Neutrophil (primary cell): ENCODE measurements around the gene LAMC3.

Source experiments
- H3K27ac ChIP-seq: fragments of 200-600 bp; sonication (generic); 2 replicates; pipeline ENCODE4 v1.5.1; 2016; ENCODE audit warnings: mild to moderate bottlenecking, moderate library complexity
- H3K27me3 ChIP-seq: fragments of 200-600 bp; sonication (generic); 2 replicates; pipeline ENCODE4 v1.6.0; 2016; ENCODE audit warnings: mild to moderate bottlenecking
- H3K36me3 ChIP-seq: fragments of 200-600 bp; sonication (generic); 2 replicates; pipeline ENCODE4 v1.5.1; 2017
- H3K4me1 ChIP-seq, 2 experiments: fragments of 200-600 bp in 1 of 2; sonication (generic) in 1 of 2; 1 replicate in 1 of 2; 2 replicates in 1 of 2; pipeline versions ENCODE4 v1.5.1 to v1.6.1; 2013 to 2016; ENCODE audit warnings: low read depth in 1 of 2, low read length in 1 of 2, mild to moderate bottlenecking in 1 of 2, moderate library complexity in 1 of 2; ENCODE audit not compliant: control insufficient read depth in 1 of 2, insufficient read depth in 1 of 2
- H3K4me3 ChIP-seq, 2 experiments: fragments of 200-600 bp in 1 of 2; sonication (generic) in 1 of 2; 1 replicate in 1 of 2; 2 replicates in 1 of 2; pipeline ENCODE4 v1.5.1; 2013 to 2016; ENCODE audit warnings: low read depth in 1 of 2, low read length in 1 of 2, mild to moderate bottlenecking in 1 of 2, moderate library complexity in 1 of 2
- H3K9me3 ChIP-seq: fragments of 200-600 bp; sonication (generic); 2 replicates; pipeline ENCODE4 v1.5.1; 2016
- CTCF ChIP-seq: fragments of 200-600 bp; sonication (generic); IDR thresholded peaks from 2 replicates; pipeline ENCODE4 v1.5.1; 2016; ENCODE audit warnings: antibody characterized with exemption

Gene LAMC3

DNA sequence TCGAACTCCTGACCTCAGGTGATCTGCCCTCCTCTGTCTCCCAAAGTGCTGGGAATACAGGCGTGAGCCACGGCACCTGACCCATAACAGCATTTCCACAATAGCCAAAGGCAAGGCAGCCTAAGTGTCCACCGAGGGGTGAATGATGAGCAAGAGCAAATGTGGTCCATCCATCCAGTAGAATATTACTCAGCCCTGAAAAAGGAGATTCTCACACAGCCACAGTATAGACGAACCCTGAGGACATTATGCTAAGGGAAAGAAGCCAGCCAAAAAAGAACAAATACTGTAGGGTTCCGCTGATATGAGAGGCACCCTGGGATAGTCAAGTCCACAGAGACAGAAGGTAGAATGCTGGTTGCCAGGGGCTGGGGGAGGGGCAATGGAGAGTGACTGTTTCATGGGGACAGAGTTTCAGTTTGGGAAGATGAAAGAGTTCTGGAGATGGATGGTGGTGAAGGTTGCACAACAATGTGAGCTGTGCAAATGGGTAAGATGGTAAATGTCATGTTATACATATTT lies 7.0 kb downstream of the LAMC3 start:
- H3K27me3 ChIP-seq, result peaks cover 31% of the 10 kb centered on the region
- H3K36me3 ChIP-seq, result no peaks in the 10 kb centered on the region
- H3K4me3 ChIP-seq, result no peak overlapping the region
- TF ChIP-seq CTCF, result no peak
- H3K27ac ChIP-seq, result no peak overlapping the region
- H3K9me3 ChIP-seq, result no peaks in the 10 kb centered on the region
- H3K4me1 ChIP-seq, result no peaks in the 10 kb centered on the region

DNA sequence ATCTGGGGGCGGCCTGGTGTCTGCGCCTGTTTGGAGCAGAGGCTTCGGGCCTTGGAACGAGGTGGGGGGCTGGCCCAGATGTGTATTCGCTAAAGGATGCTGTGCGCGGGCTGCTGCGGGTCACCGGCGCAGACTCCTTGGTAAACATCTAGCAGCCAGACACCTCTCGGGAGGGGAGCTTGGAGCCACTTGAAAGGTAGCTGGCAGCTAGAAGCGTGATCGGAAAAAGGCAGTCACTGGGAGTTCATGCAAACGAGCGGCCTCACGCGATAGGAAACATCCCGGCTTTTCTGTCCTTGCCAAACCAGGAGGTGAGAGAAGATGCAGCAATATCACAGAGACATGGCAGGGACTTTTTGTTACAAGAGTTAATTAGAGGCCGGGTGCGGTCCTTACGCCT lies 8.1 kb downstream of the LAMC3 start:
- no peak for TF ChIP-seq CTCF
- Histone ChIP-seq H3K4me1 (no peaks in the 10 kb centered on the region), H3K27ac (no peak overlapping the region), H3K36me3 (no peaks in the 10 kb centered on the region), H3K4me3 (no peak overlapping the region), H3K9me3 (no peaks in the 10 kb centered on the region), H3K27me3 (peaks cover 22% of the 10 kb centered on the region)

GRCh38 chr9:131018621-131019020 lies 9.6 kb downstream of the LAMC3 start:
- no peak for TF ChIP-seq CTCF
- H3K36me3 ChIP-seq, result no peaks in the 10 kb centered on the region
- no peaks in the 10 kb centered on the region for H3K9me3 ChIP-seq
- H3K4me1 ChIP-seq, result no peaks in the 10 kb centered on the region
- peaks cover 12% of the 10 kb centered on the region for H3K27me3 ChIP-seq
- H3K4me3 ChIP-seq, result no peak overlapping the region
- no peak overlapping the region for H3K27ac ChIP-seq

DNA sequence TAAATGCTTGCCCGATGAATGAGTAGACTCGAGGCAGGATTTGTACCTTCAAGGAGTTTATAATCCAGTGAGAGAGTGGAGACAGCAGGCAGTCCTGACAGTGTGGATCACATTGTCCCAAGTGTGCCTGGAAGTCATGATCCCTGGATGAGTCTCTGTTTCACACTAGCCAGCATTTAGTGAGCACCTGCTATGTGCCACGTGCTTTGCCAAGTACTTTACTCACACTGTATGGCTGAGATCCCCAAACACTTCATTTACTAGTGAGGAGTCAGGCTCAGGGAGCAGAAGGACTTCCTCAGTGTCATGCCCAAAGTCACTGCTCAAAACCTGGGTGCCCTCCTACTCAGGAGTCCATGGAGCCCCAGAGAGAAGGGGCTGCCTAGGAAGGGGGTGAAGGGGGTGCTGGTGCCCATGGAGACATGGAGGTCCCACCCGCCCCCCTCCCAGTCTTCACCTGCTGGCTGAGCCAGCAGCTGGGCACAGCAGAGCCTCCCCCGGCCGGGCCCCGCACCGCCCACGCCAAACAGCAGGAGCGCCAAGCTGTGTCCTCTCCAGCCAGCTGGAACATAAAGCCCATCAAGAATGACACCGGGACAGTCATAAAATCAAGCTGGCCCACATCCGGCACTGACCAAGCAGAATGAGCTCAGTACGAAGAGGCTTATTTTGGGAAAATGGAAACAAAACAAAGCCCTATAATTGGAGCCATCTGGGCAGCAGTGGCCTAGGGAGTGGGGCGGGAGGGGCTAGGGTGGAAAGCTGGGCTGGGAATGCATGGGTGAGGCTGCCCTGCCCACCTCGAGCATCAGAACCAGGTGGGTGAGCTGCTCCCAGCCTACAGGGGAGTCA lies 10.6 kb downstream of the LAMC3 start:
- Histone ChIP-seq H3K36me3 (no peaks in the 10 kb centered on the region), H3K27ac (no peak overlapping the region), H3K9me3 (no peaks in the 10 kb centered on the region), H3K4me1 (no peaks in the 10 kb centered on the region), H3K4me3 (no peak overlapping the region), H3K27me3 (peaks cover 12% of the 10 kb centered on the region)
- TF ChIP-seq CTCF, result no peak

- no peaks in the 10 kb centered on the region for H3K4me1 ChIP-seq
- H3K36me3 ChIP-seq, result no peaks in the 10 kb centered on the region
- H3K9me3 ChIP-seq, result no peaks in the 10 kb centered on the region
- H3K4me3 ChIP-seq, result no peak overlapping the region
- no peak overlapping the region for H3K27ac ChIP-seq
- peaks cover 12% of the 10 kb centered on the region for H3K27me3 ChIP-seq
- TF ChIP-seq CTCF, result no peak
Measured at GRCh38 chr9:131020388-131020787, 11.4 kb downstream of the LAMC3 start.
